GM21515 (cell line): Measurements from ENCODE around the gene FAM171A1.
"Not testable (repeated sequence)": the region's sequence is repeated elsewhere in the genome, so short reads cannot be mapped to it uniquely, and the experiment has no call there.

Source experiments
- ATAC-seq: cut with Tn5 transposase; IDR thresholded peaks from one replicate; pipeline ENCODE4 v1.9.1; 2021; ENCODE audit not compliant: unreplicated experiment

Gene FAM171A1

DNA sequence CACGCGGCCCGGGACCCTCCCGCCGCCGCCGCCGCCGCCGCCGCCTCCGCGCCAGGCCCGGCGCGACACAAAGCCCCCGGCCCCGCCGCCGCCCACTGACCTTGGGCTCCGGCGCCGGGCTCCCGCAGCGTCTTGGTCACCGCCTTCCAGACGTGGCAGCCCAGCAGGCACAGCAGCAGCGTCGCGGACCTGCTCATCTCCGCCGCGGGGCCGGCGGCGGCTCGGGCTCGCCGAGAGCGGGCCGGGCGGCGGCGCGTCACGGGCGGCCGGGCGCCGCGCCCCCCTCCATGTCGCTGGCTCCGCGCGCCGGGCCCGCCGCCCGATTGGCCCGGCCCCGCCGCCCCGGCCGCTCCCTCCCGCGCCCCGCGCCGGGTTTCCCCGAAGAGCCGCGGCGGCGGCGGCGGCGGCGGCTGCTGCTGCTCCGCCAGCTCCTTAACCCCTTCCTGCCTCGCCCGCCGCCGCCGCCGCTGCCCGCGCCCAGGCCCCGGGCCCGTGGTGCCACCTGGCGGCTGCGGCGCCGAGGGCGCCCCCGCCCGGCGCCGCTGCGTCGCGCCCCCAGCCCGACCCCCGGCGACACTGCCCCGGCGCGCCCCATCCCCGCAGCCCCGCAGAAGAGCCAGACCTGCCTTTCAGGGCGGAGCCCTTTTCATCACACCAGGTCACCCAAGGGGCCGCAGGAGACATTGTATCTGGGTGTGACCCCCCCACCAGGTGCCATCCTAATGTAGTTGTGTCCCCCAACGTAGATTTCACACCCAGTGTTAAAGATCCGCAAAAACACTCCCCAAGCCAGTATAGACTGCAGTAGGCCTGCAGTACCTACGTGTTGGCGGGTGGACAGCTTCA, at the start of gene FAM171A1:
FAM171A1 (minus strand) TSS at position 434 of the 846 bp plus-strand sequence; CDS start at position 197, 237 bp downstream.
- no peak for ATAC-seq

DNA sequence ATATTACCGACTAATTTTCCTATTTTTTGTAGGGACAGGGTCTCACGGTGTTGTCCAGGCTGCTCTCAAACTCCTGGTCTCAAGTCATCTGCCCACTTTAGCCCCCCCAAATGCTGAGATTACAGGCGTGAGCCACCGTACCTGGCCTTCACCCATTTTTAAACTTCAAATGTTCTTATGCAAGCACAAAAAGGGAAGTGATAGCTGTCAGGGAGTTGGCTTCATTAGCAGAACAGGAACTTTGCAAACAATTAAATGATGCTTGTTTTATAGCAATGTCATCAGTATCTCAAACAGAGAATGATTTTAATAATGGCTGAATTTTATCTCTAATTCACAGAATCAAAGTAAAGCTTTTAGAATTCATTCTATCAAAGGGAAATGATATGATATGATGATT, 49.8 kb upstream of the FAM171A1 start:
- ATAC-seq: no peak

GRCh38 chr10:15419279-15419874, 48.3 kb upstream of the FAM171A1 start:
- peak; percentile 67 for ATAC-seq

GRCh38 chr10:15416034-15416433, 44.9 kb upstream of the FAM171A1 start:
- no peak for ATAC-seq

- no peak for ATAC-seq
Measured at GRCh38 chr10:15411010-15411409, 39.9 kb upstream of the FAM171A1 start.

DNA sequence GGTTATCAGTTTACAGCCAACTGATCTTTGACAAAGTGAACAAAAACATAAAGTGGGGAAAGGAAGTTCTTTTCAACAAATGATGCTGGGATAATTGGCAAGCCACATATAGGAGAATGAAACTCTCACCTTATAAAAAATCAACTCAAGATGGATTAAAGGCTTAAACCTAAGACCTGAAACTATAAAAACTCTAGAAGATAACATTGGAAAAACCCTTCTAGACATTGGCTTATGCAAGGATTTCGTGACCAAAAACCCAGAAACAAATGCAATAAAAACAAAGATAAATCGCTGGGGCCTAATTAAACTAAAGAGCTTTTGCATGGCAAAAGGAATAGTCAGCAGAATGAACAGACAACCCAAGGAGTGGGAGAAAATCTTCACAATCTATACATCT, 38.3 kb upstream of the FAM171A1 start:
- not testable (repeated sequence) for ATAC-seq

GRCh38 chr10:15408557-15408956, 37.5 kb upstream of the FAM171A1 start:
- no peak for ATAC-seq

GRCh38 chr10:15405319-15405718, 34.2 kb upstream of the FAM171A1 start:
- ATAC-seq: no peak

DNA sequence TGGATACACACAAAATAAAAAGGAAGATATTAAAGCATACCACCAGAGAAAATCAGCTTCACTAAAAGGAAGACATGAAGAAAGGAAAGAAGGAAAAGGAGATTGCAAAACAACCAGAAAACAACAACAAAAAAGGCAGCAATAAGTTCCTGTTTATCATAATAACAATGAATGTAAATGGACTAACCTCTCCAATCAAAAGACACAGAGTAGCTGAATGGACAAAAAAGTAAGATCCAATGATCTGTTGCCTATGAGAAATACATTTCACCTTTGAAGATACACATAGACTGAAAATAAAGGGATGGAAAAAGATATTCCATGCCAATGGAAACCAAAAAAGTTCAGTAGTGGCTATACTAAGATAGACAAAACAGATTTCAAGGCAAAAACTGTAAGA, 30.3 kb upstream of the FAM171A1 start:
- ATAC-seq: no peak

GRCh38 chr10:15400461-15400860, 29.4 kb upstream of the FAM171A1 start:
- not testable (repeated sequence) for ATAC-seq

DNA sequence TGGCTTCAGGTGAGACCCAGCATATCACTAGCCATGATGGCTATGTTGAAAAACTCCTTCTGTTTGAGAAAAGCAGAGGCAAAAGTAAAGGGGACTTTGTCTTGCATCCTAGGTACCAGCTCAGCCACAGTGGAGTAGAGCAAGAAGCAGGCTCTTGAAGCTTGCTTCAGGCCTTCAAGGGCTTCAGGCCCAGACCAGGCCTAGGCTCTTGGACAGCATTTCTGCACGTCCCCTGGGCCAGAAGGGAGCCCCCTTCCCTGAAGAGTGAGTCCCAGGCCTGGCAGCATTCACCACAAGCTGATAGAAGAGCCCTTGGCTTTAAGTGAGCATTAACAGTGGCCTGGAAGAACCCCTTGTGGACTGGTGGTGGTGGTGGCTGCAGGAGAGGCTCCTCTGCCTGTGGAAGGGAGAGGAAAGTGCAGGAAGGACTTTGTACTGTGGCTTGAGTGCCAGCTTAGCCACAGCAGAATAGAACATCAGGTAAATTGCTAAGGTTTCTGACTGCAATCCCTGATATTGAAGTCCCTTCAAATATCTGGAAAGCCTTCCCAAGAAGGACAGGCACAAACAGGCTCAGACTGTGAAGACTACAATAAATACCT, 28.1 kb upstream of the FAM171A1 start:
- ATAC-seq: no peak

DNA sequence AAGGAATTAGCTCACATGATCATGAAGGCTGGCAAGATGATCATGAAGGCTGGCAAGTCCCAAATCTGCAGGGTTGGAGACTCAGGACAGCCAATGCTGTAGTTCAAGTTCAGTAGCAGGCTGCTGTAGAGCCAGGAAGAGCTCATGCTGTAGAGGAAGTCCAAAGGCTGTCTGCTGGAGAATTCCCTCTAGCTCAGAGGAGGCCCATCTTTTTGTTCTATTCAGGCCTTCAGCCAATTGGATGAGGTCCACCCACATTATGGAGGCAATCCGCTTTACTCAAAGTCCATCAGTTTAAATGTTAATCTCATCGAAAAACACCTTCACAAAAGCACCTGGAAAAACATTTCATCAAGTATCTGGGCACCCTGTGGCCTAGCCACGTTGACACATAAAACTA, 24.8 kb upstream of the FAM171A1 start:
- ATAC-seq: no peak

GRCh38 chr10:15393139-15393825, 22.2 kb upstream of the FAM171A1 start:
- ATAC-seq: no peak

DNA sequence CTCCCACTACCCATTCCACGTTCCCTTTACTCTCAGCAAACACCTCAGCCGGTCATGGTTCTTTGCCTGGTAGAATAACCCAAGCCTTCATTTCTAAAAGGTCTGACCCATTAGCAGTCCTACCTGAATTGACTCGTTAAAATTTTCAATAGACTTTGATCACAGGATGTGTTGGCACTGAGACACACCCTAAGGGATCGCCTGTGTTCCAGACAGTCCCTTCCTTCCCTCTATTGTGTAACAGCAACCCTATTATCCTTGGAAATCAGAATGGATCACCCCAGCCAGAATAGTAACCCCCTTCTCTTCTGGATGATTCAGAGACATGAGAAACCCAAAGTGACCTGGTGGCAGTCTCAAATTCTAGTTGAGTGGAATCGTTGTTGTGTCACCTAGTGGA, 20.4 kb upstream of the FAM171A1 start:
- ATAC-seq: no peak

- ATAC-seq: not testable (repeated sequence)
Measured at GRCh38 chr10:15388172-15388571, 17.1 kb upstream of the FAM171A1 start.

DNA sequence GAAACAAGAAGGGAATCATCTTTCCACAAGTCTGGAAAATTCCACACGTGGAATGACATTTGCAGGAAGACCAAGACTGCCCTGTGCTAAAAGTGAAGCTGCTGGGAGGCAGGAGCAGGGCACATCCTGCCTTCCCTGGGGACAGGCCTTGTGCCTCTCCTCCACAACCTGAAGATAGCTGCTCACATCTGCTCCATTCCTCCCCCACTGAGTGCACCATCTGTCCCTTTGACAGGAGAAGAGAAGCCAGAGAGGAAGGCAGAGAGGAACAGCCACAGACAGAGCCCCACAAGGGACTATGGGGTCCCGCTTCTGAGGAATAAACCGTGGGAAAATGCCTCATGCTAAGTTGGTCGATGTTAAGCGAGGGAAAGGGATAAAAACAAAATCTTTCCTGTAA, 15.9 kb upstream of the FAM171A1 start:
- ATAC-seq: no peak

DNA sequence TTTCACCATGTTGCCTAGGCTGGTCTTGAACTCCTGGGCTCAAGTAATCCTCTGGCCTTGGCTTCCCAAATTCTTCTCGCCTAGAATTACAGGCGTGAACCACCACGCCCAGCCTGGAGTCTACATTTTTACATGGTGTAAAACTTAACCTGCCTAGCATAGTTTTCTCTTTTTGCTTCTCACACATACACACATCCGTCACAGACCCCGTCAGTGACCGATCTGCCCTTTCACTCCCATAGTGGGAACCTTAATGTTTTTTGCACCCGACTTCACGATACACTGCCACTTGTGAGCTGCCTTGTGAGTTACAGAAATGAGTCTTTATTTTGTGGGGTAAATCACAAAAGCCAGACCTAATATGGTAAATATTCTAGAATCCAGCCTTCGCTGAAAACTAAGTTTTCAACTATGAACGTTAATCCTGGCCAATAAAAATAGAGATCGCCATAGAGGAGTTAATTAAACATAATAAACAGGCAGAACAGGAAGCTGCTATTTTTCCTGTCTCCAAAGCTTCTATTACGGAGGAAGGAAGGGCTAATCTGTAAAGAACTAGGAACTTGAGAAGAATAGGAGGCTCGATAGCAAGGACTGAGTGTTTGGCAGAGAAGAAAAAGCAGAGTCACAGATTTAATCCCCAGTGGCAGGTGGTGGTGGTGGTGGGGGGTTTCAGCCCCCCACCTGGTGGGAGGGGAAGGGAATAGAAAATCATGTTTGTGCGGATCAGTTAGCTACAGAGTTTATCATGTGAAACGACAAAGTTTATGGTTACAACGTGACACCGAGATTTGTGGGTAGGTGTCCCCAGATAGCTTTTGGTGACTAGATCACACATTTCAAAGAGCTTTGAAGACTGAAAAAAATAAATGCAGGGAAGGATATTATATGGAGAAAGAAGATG, 14.7 kb upstream of the FAM171A1 start:
- no peak for ATAC-seq

DNA sequence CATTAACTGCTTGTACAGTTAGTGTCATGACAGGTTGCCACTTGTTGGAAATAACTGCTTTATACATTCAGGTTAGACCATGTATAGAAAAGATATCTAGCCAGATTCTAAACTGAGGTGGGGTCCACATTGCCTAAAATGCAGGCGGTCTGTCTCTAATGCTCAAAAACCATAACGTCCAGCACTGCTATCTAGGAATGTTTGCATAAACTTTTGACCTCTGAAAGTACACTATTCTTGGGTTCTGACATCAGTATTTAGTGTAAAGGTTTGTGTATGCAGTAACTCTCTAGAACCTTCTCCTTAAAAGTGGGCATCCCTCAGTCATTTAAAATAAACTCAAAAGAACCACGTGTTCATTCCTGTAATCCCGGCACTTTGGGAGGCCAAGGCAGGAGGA, 10.3 kb upstream of the FAM171A1 start:
- ATAC-seq: no peak

DNA sequence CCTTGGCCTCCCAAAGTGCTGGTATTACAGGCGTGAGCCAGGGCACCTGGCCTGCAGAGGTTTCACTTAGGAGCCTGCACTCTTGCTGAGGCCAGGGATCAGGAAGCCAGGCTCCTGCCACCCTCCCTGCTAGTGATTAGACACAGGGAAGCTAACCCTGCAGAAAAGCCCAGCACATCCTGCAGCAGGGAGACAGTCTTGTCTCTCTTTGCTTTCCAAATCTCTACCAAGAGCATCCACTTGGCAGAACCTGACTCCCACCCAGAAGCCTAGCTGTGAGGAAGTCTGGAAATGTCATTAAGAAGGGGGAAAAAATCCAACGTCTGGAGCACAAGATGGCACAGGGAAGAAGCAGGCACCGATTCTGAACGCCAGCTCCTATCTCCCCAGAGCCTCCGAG, 8.0 kb upstream of the FAM171A1 start:
- no peak for ATAC-seq

DNA sequence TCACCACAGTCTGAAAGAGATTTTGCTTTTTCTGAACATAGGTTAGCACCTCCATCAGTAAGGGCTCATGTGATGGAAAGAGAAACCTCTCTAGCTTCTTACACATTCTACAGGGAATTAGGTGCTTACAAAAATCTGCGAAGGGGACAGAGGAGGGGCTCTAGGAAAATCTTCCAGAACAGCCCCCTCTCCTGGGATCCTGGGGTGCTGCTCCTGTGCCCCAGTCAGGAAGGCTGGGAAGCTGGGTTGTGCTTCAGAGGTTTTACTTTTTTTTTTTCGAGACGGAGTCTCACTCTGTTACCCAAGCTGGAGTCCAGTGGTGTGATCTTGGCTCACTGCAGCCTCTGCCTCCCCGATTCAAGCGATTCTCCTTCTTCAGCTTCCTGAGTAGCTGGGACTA, 7.5 kb upstream of the FAM171A1 start:
- no peak for ATAC-seq

DNA sequence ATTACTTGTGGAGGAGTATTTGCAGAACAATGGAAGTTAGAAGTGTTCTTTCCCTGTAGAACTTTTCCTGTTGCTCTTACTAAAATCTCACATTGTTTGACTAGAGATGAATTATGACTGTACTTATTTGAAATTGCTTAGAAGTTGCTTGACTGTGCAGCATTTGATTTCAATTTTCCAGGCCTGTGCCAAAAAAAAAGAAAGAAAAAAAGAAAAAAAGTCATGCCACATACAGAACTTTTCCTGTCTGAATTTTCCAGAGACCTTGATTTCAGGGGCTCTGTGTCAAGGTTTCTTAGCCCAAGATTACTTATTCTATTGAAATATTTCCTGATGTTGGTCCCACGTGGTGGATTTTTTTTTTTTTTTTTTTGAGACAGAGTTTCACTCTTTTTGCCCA, 3.5 kb upstream of the FAM171A1 start:
- ATAC-seq: no peak
